K562 (cell line): ENCODE measurements around the gene RNF144A. TPM values are rescaled to one million over a fixed set of nuclear protein-coding genes. Genes with fewer than 3 reads are reported as not detected.

Experiments
- DDX20 ChIP-seq: fragments of 450-650 bp; IDR thresholded peaks from 2 replicates; pipeline ENCODE4 v1.6.1; 2016; ENCODE audit warnings: missing genetic modification characterization, low read depth, mild to moderate bottlenecking, missing compliant biosample characterization, moderate library complexity
- HDAC6 ChIP-seq: IDR thresholded peaks from 2 replicates; pipeline ENCODE4 v1.6.1; 2012; ENCODE audit warnings: low read depth, mild to moderate bottlenecking, control low read depth, inconsistent platforms, low read length, moderate library complexity
- IRF9 ChIP-seq: fragments of 450-650 bp; IDR thresholded peaks from 2 replicates; pipeline ENCODE4 v1.6.1; 2016; ENCODE audit warnings: missing biosample characterization, missing genetic modification characterization
- MTA2 ChIP-seq: fragments of 450-650 bp; IDR thresholded peaks from 2 replicates; pipeline ENCODE4 v1.6.1; 2016; ENCODE audit warnings: low read depth
- ZNF609 ChIP-seq: sonication (generic); formaldehyde crosslinking; IDR thresholded peaks from 2 replicates; pipeline ENCODE4 v1.8.1; 2023; ENCODE audit warnings: missing genetic modification reagents, mild to moderate bottlenecking, borderline replicate concordance
- polyA plus RNA-seq, 8 experiments: library from polyadenylated mRNA; depleted of rRNA in 4 of 8; stranded (reverse) in 5 of 8; unstranded in 3 of 8; fragments of >200 nt; fragmentation: Nextera tagmentation in 2 of 8; fragmentation: Illumina TruSeq in 1 of 8; extraction: Ambion mirVana in 2 of 8; extraction: Trizol in 1 of 8; gene quantifications; 2 replicates each; pipeline versions ENCODE4 v1.2.1 to v1.2.3, GENCODE V29; 2011 to 2014; ENCODE audit warnings: inconsistent platforms in 1 of 8, missing spikeins in 1 of 8
- total RNA-seq, 7 experiments: library from RNA; depleted of rRNA in 6 of 7; stranded (reverse); fragments of >200 nt in 6 of 7; fragmentation: Illumina TruSeq in 2 of 7; extraction: Trizol in 2 of 7; gene quantifications; 2 replicates each; pipeline versions ENCODE4 v1.2.1 to v1.2.3, GENCODE V29; 2011 to 2021; ENCODE audit warnings: low replicate concordance in 1 of 7

The RNF144A gene
- total and polyA plus RNA-seq, 9 of the 15 experiments (the other 6 are each of a cell fraction or from before 2014, with no cell fraction given) = 0.96 to 11.3 (median 6.2) TPM

GRCh38 chr2:7089284-7089683, 172.1 kb downstream of the RNF144A start (continued):
- TF ChIP-seq DDX20 (tag) (no peak), MTA2 (no peak), IRF9 (no peak), ZNF609 (CRISPR knock-in tag) (no peak), HDAC6 (no peak)
- TF ChIP-seq, all 486 proteins: peak for 0
